G401.6 (cell line): ENCODE results near the gene MAPRE2.
"Not testable (repeated sequence)": the region's sequence is repeated elsewhere in the genome, so short reads cannot be mapped to it uniquely, and the experiment has no call there.

Experiments
- FAIRE-seq: peaks from 2 replicates; lab custom pipeline; 2012; peaks lifted over from hg19 to GRCh38; lab: Jason Lieb, UNC

Gene MAPRE2

GRCh38 chr18:35091841-35092240, 50.6 kb downstream of the MAPRE2 start:
- FAIRE-seq, result no peak

GRCh38 chr18:35095983-35096676, 54.9 kb downstream of the MAPRE2 start:
- FAIRE-seq, result no peak

- peak; percentile 79 for FAIRE-seq
Measured at GRCh38 chr18:35096677-35097011, 55.4 kb downstream of the MAPRE2 start.

DNA sequence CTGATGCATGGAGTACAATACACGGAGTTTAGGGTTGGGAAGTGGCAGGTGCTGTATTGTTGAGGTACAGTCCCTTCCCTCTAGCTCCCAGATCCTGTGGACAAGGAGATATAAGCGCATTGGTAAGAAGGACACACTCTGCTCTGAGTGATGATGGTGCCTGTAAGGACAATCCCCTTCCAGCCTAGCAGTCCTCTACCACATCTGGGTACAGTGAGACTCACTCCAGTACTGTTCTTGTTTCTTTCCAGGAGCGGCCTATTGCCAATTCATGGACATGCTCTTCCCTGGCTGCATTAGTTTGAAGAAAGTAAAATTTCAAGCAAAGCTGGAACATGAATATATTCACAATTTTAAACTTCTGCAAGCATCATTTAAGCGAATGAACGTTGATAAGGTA, 56.0 kb downstream of the MAPRE2 start:
- no peak for FAIRE-seq

GRCh38 chr18:35097763-35098162, 56.5 kb downstream of the MAPRE2 start:
- no peak for FAIRE-seq

GRCh38 chr18:35099911-35100310, 58.7 kb downstream of the MAPRE2 start:
- no peak for FAIRE-seq

DNA sequence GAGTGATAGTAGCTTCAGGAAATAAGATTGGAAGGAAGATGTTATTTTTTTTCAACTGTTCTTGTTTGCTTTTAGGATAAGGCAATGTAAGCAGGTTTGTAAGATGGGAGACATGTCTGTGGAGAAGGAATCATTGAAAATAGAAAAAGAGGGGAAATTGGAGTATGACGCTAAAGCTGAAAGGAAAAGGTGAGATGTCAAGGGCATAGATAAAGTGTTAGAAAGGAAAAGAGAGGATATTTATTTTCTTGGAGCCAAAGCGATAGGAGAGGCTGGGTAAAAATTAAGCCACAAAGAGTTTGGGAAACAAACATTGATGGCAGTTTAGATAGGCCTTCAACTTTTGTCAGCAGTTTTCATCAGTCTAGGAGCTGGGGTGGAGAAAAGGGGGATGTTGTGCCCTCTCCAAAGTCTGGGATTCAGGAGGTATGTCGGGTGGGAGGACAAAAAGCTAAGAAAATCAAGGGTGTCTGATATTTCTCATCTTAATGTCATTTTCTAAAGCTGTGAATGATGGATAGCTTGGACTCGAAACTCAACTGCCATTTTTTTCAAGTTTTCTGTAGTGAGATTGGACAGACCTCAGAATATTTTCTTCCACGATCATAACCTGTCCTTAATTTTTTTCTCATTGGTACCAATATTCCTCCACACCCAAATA, 63.3 kb downstream of the MAPRE2 start:
- no peak for FAIRE-seq

- FAIRE-seq, result no peak
Measured at GRCh38 chr18:35106013-35106844, 65.0 kb downstream of the MAPRE2 start.

DNA sequence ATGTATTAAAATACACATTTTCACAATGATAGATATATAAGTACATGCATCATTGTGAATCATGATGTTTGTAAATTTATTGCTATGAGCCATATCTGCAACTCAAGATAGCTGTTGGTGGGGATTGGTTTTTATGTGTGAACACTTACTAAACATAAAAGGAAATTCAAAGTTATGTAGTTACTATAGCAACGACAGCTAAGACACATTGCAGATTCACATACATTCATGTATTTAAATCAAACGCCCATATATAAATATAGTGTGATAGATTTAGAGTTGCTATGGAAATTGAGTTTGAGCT, 65.6 kb downstream of the MAPRE2 start:
- no peak for FAIRE-seq

GRCh38 chr18:35107216-35107615, 66.0 kb downstream of the MAPRE2 start:
- peak; percentile 46 for FAIRE-seq

DNA sequence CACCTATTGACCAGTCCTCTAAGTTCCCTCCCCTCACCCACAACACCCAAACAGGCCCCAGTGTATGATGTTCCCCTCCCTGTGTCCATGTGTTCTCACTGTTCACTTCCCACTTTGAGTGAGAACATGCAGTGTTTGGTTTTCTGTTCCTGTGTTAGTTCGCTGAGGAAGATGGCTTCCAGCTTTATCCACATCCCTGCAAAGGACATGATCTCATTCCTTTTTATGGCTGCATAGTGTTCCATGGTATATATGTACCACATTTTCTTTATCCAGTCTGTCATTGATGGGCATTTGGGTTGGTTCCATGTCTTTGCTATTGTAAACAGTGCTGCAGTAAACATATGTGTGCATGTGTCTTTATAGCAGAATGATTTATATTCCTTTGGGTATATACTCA, 66.9 kb downstream of the MAPRE2 start:
- not testable (repeated sequence) for FAIRE-seq

DNA sequence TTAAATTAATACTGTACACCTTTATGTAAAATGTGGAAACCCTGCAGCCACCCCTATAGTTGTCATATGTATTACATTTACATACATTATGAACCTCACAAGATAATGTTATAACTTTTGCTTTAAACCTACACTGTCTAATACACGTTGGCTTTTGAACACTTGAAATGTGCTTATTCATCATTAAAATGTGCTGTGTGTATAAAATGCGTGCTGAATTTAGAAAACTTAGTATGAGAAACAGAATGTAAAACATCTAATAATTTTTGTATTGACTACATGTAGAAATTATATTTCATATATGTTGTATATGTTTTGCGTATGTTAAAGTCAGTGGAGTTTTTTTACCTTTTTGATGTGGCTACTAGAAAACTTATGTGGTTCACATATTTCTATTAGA, 68.8 kb downstream of the MAPRE2 start:
- peak; percentile 37 for FAIRE-seq

GRCh38 chr18:35110554-35111485, 69.6 kb downstream of the MAPRE2 start:
- no peak for FAIRE-seq

GRCh38 chr18:35112696-35113095, 71.5 kb downstream of the MAPRE2 start:
- FAIRE-seq, result no peak

GRCh38 chr18:35114305-35114704, 73.1 kb downstream of the MAPRE2 start:
- no peak for FAIRE-seq

DNA sequence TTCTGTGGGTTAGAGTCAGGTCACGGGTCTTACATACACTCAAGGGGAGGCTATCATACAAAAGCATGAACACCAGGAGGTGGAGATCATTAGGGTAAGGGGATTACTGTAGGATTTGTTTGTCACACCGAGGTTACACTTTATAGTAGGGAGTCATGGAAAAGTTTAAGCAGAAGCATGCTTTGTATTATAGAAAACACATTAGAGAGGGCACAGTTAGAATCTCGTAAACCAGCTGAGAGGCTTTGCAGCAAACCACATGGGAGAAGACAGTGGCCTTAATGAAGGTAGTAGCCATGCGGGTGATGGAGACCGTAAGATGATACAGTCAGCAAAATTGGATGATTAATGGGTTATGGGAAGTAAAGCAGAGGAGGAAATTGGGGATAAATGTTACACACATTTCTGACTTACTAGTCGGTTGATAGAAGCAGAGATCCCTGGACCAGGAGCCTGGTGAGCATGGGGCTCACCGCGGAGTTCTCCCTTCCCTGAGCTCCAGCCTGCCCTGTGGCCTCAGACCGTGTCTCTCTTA, 75.6 kb downstream of the MAPRE2 start:
- FAIRE-seq, result no peak

GRCh38 chr18:35117372-35117771, 76.2 kb downstream of the MAPRE2 start:
- FAIRE-seq, result no peak

GRCh38 chr18:35117951-35118411, 76.8 kb downstream of the MAPRE2 start:
- FAIRE-seq, result no peak

GRCh38 chr18:35118641-35119040, 77.4 kb downstream of the MAPRE2 start:
- no peak for FAIRE-seq

GRCh38 chr18:35121038-35121437, 79.8 kb downstream of the MAPRE2 start:
- FAIRE-seq, result no peak

GRCh38 chr18:35121531-35121930, 80.3 kb downstream of the MAPRE2 start:
- FAIRE-seq, result no peak
